Body of pancreas (tissue), 4 donors: ENCODE measurements around the gene ASF1B. TPM values are rescaled to one million over a fixed set of nuclear protein-coding genes. Genes with fewer than 3 reads are reported as not detected.

Source experiments
- ATAC-seq: fragments of 150-250 bp; one replicate; pipeline ENCODE4 v1.9.1; 2016
- DNase-seq, 4 donors: peaks; one replicate each; pipeline ENCODE4 v3.0.0-alpha.2; 2019
- H3K27ac ChIP-seq, 4 donors: fragments of 200-600 bp; sonication (generic); 1 replicate in 3 of 4; 2 replicates in 1 of 4; pipeline versions ENCODE4 v1.5.1 to v1.6.1; 2016 to 2019; ENCODE audit warnings: mild to moderate bottlenecking in 1 of 4, mixed read lengths in 1 of 4, moderate library complexity in 1 of 4
- H3K27me3 ChIP-seq, 2 donors: fragments of 200-600 bp; sonication (generic); one replicate each; pipeline ENCODE4 v1.6.0; 2016; ENCODE audit warnings: mild to moderate bottlenecking in 1 of 2
- H3K36me3 ChIP-seq, 2 donors: fragments of 200-600 bp; sonication (generic); replicated peaks in 1 of 2; 2 replicates each; pipeline ENCODE4 v1.5.1; 2016; ENCODE audit warnings: low read depth in 2 of 2; ENCODE audit not compliant: insufficient read depth in 1 of 2
- H3K4me1 ChIP-seq: fragments of 200-600 bp; sonication (generic); one replicate; pipeline ENCODE4 v1.6.0; 2016
- H3K4me3 ChIP-seq, 2 donors: fragments of 200-600 bp; sonication (generic); 1 replicate in 1 of 2; 2 replicates in 1 of 2; pipeline ENCODE4 v1.5.1; 2016 to 2019
- H3K9me3 ChIP-seq, 3 donors: fragments of 200-600 bp; sonication (generic); 1 replicate in 2 of 3; 2 replicates in 1 of 3; pipeline ENCODE4 v1.5.1; 2016
- POLR2A ChIP-seq, 3 donors: fragments of 450-650 bp; IDR thresholded peaks; one replicate each; pipeline ENCODE4 v1.6.1; 2016; ENCODE audit warnings: antibody characterized with exemption in 3 of 3, mild to moderate bottlenecking in 2 of 3
- WGBS, 2 donors: methylation state at CpG; one replicate each; pipeline ENCODE4 v1.1.5; 2017; 5-methylcytosine and 5-hydroxymethylcytosine counted together
- intact Hi-C: fragments of 100-400 bp; cut with DNase I; formaldehyde crosslinking; loops from one replicate; pipeline ENCODE4 v1.15.1; 2023
- total RNA-seq, 2 donors: library from RNA; depleted of rRNA; stranded (reverse); fragments of >200 nt; gene quantifications; one replicate each; pipeline ENCODE4 v1.1.0, GENCODE V29; 2016
- TF ChIP-seq, protein P1 (sequence below), 7 experiments: fragments of 450-650 bp in 4 of 7; fragments of 200-600 bp in 3 of 7; sonication (generic) in 3 of 7; IDR thresholded peaks; one replicate each; pipeline ENCODE4 v1.5.1; 2016 to 2019; ENCODE audit warnings: antibody characterized with exemption in 7 of 7

The ASF1B gene
- total RNA-seq, 2 donors from 2014 or later: 0.26 to 1.6 TPM

DNA sequence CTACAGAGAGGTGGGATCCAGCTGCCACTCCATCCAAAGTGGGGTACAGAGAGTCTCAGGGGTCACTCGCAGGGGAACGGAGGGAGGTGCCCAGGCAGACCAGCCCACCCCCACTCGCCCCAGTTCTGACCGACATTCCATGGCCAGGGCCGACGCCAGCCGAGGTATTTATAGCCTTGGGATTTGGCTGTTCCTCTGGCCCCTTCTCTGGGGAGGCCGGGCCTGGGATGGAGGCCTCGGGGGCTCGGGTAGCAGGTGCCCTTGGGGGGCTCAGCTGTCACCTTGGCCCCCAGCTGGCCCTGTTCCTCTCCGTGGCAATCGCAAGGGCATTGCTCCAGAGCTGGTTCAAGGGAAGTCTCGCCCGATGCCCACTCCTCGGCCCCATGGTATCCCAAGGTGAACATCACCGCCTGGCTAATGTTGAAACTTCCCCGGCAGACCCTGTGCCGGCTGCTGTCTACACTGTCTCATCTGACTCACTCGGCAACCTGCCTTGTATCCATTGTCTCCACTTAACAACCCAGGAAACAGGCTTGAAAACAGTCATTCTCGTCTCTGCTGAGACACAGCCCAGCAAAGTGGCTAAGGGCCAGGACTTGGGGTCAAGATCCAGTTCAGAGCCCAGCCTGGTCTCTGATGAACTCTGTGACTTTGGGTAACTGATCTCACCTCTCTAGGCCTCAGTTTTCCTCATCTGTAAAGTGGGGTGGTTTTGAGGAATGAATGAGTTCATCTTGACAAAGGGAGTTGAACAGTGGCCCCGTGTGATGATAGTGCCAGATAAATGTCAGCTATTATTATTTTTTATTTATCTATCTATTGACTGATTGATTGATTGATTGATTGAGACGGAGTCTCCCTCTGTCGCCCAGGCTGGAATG is 28.6 kb downstream of the ASF1B start:
- ATAC-seq (peak; percentile 18), DNase-seq (no peak)
- Histone ChIP-seq H3K4me1 (peaks cover 6% of the 10 kb centered on the region), H3K4me3 (no peak overlapping the region), H3K27ac (no peak overlapping the region), H3K36me3 (peaks cover 2 to 6% of the 10 kb centered on the region in 2 donors), H3K9me3 (no peaks in the 10 kb centered on the region), H3K27me3 (no peaks in the 10 kb centered on the region)
- TF ChIP-seq, protein P1, sequence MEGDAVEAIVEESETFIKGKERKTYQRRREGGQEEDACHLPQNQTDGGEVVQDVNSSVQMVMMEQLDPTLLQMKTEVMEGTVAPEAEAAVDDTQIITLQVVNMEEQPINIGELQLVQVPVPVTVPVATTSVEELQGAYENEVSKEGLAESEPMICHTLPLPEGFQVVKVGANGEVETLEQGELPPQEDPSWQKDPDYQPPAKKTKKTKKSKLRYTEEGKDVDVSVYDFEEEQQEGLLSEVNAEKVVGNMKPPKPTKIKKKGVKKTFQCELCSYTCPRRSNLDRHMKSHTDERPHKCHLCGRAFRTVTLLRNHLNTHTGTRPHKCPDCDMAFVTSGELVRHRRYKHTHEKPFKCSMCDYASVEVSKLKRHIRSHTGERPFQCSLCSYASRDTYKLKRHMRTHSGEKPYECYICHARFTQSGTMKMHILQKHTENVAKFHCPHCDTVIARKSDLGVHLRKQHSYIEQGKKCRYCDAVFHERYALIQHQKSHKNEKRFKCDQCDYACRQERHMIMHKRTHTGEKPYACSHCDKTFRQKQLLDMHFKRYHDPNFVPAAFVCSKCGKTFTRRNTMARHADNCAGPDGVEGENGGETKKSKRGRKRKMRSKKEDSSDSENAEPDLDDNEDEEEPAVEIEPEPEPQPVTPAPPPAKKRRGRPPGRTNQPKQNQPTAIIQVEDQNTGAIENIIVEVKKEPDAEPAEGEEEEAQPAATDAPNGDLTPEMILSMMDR (IDR thresholded peaks at IDR 0.05): no peak
- no peak for TF ChIP-seq POLR2A (IDR thresholded peaks at IDR 0.05)
- 80 to 90% methylated on average over 6 to 23 of the region's 23 CpGs for WGBS, 2 donors
- intact Hi-C loops: no loop called here

DNA sequence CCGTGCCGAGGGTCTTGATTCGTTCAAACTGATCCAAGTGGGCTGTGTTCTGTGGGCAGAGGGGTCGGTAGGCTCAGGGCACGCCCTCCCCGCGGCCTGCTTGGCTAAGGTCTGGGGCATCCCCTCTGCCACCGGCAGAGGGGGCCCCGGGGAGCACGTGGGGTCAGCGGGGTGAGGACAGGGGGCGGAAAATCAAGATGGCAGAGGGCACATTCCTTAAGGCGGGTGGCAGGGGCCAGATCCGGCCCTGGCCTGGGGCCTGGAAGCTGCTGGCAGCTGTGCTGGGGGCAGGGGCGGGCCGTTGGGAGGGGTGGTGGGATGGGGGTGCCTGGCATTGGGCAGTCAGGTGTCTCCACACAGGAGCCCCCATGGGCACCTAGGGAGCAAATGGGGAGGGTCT is 29.5 kb downstream of the ASF1B start:
- Histone ChIP-seq H3K9me3 (no peaks in the 10 kb centered on the region), H3K27me3 (no peaks in the 10 kb centered on the region), H3K4me3 (no peak overlapping the region), H3K4me1 (no peaks in the 10 kb centered on the region), H3K27ac (no peak overlapping the region), H3K36me3 (peaks cover 2 to 6% of the 10 kb centered on the region in 2 donors)
- WGBS, 2 donors: 86% methylated on average over 9 of the region's 16 CpGs; no CpG with 5 or more reads in 1 of the 2 donors
- intact Hi-C loops: no loop called here
- DNase-seq: no peak
- TF ChIP-seq, protein P1 (IDR thresholded peaks at IDR 0.05): no peak
- TF ChIP-seq POLR2A (IDR thresholded peaks at IDR 0.05): no peak
- ATAC-seq: no peak

DNA sequence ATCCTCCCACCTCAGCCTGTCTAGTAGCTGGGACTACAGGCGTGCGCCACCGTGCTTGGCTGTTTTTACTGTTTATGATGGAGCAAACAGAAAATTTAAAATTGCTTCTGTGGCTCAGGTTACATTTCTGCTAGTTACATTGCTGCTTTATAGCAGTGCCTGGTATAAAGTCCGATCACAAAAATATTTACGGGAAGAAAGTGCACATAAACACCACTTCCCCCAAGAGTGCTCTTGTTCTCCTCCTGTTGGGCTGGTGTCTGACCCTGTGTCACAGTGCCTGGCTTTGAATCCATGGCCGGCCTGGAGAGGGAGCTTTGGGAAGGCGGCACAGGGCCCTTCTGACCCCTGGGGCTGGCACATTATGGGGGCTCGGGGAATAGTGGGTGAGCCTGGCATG is 30.7 kb downstream of the ASF1B start:
- peaks cover 2 to 6% of the 10 kb centered on the region in 2 donors for H3K36me3 ChIP-seq
- H3K4me1 ChIP-seq: no peaks in the 10 kb centered on the region
- no peak overlapping the region for H3K27ac ChIP-seq
- no peaks in the 10 kb centered on the region for H3K27me3 ChIP-seq
- no peak for TF ChIP-seq POLR2A (IDR thresholded peaks at IDR 0.05)
- TF ChIP-seq, protein P1 (IDR thresholded peaks at IDR 0.05): no peak
- ATAC-seq (no peak), DNase-seq (no peak)
- H3K9me3 ChIP-seq: no peaks in the 10 kb centered on the region
- no peak overlapping the region for H3K4me3 ChIP-seq
- 91 to 95% methylated on average over 6 to 8 of the region's 8 CpGs for WGBS, 2 donors
- intact Hi-C loops: no loop called here

DNA sequence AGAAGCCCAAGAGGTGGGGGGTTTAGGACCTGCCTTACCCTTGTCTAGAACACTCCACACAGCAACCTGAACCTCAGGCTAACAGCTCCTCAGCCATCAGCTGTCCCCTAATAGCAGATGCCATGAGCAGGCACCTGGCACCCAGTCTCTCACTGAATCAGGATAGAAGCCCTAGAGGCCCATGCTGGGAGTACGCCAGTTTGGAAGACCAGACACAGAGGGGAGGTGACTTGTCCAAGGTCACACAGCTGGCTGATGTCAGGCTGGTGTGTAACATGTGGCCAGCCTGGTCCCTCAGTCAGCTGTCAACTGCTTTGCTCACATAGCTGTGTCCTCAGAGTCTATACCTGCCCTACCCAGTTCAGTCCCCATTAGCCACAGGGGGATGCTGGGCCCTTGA is 33.1 kb downstream of the ASF1B start:
- intact Hi-C loops: no loop called here
- Histone ChIP-seq H3K36me3 (peaks cover 2 to 6% of the 10 kb centered on the region in 2 donors), H3K4me1 (no peaks in the 10 kb centered on the region), H3K27ac (no peak overlapping the region), H3K9me3 (no peaks in the 10 kb centered on the region), H3K27me3 (no peaks in the 10 kb centered on the region), H3K4me3 (no peak overlapping the region)
- TF ChIP-seq, protein P1 (IDR thresholded peaks at IDR 0.05): no peak
- DNase-seq: no peak
- 93% methylated on average over 1 of the region's 1 CpG; no CpG with 5 or more reads in 1 of the 2 donors for WGBS, 2 donors
- no peak for ATAC-seq

DNA sequence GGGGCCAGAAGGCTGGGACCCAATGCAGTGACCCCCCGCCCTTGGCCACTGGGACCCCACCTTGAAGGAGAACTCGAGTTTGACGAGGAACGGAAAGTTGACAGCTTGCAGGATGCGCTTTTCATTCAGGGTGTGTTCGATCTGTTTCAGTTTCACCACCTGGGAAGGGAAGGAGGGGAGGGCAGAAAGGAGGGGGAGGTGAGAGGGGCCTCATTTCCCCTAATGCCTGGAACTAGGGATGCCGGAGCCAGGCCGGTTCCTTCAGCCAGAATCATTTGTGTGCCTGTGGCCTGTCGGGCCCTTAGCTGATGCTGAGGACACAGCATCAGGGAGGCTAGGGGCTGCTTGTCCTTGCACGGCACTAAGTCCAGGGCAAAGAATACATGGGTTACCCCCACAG is 33.6 kb downstream of the ASF1B start:
- ATAC-seq: no peak

More for the DNA sequence above, 33.6 kb downstream of the ASF1B start:
- Histone ChIP-seq H3K9me3 (no peaks in the 10 kb centered on the region), H3K4me1 (no peaks in the 10 kb centered on the region), H3K36me3 (peaks cover 2 to 6% of the 10 kb centered on the region in 2 donors), H3K4me3 (no peak overlapping the region), H3K27ac (no peak overlapping the region), H3K27me3 (no peaks in the 10 kb centered on the region)
- no peak for DNase-seq
- intact Hi-C loops: no loop called here
- 86 to 96% methylated on average over 9 to 10 of the region's 10 CpGs for WGBS, 2 donors
- TF ChIP-seq, protein P1 (IDR thresholded peaks at IDR 0.05): no peak
- no peak for TF ChIP-seq POLR2A (IDR thresholded peaks at IDR 0.05)
